ENCODE measurements around the gene DESI2.

DESI2 gene

GRCh38 chr1:244651956-244652622, 837 bp upstream of the DESI2 start:
- Histone ChIP-seq H3K9me2 (replicated peaks; ENCODE audit: insufficient read depth, low read length) (no peaks in the 10 kb centered on the region), H3K36me3 (ENCODE audit: low read length) (peaks cover 19% of the 10 kb centered on the region), H3K27me3 (ENCODE audit: low read length) (no peaks in the 10 kb centered on the region), H2AFZ (ENCODE audit: low read depth, low read length, severe bottlenecking) (peak overlapping the region; percentile 15), H3K79me2 (ENCODE audit: insufficient read depth, low read length) (peaks cover 41% of the 10 kb centered on the region), H3K4me3 (ENCODE audit: insufficient read depth, low read length, poor library complexity, severe bottlenecking) (peak overlapping the region; percentile 48), H3K4me2 (ENCODE audit: low read depth, low read length, poor library complexity, severe bottlenecking) (peak overlapping the region; percentile 62), H3K27ac (ENCODE audit: low read depth, low read length) (peak overlapping the region; percentile 83), H3F3A (ENCODE audit: insufficient read depth) (peaks cover 14% of the 10 kb centered on the region; the same call in 1 of the 2 replicates), H3K9me3 (ENCODE audit: insufficient read depth, low read length) (no peaks in the 10 kb centered on the region), H4K20me1 (ENCODE audit: low read depth, low read length) (peaks cover 13% of the 10 kb centered on the region), H3K9ac (ENCODE audit: low read length) (peak overlapping the region; percentile 100)
- TF ChIP-seq CTCF (IDR thresholded peaks at IDR 0.05; ENCODE audit: insufficient read depth, low read length, poor library complexity, severe bottlenecking): no peak
- TF ChIP-seq EZH2phosphoT487 (conservative IDR thresholded peaks at IDR 0.05; ENCODE audit: low read length): no peak

- H3K9ac ChIP-seq (ENCODE audit: low read length): peak overlapping the region; percentile 100
- H3K9me3 ChIP-seq (ENCODE audit: insufficient read depth, low read length): no peaks in the 10 kb centered on the region
- TF ChIP-seq CTCF (IDR thresholded peaks at IDR 0.05; ENCODE audit: insufficient read depth, low read length, poor library complexity, severe bottlenecking) (no peak), EZH2phosphoT487 (conservative IDR thresholded peaks at IDR 0.05; ENCODE audit: low read length) (no peak)
- no peaks in the 10 kb centered on the region for H3K27me3 ChIP-seq (ENCODE audit: low read length)
- H4K20me1 ChIP-seq (ENCODE audit: low read depth, low read length): peaks cover 16% of the 10 kb centered on the region
- H3K27ac ChIP-seq (ENCODE audit: low read depth, low read length): peak overlapping the region; percentile 83
- H3K36me3 ChIP-seq (ENCODE audit: low read length): peaks cover 30% of the 10 kb centered on the region
- H3K9me2 ChIP-seq (replicated peaks; ENCODE audit: insufficient read depth, low read length): no peaks in the 10 kb centered on the region
- H3K4me3 ChIP-seq (ENCODE audit: insufficient read depth, low read length, poor library complexity, severe bottlenecking): peak overlapping the region; percentile 94
- peaks cover 29% of the 10 kb centered on the region; the same call in 1 of the 2 replicates for H3F3A ChIP-seq (ENCODE audit: insufficient read depth)
- H3K79me2 ChIP-seq (ENCODE audit: insufficient read depth, low read length): peaks cover 56% of the 10 kb centered on the region
- H3K4me2 ChIP-seq (ENCODE audit: low read depth, low read length, poor library complexity, severe bottlenecking): peak overlapping the region; percentile 87
- H2AFZ ChIP-seq (ENCODE audit: low read depth, low read length, severe bottlenecking): no peak overlapping the region
Observed at GRCh38 chr1:244653439-244654107, 647 bp downstream of the DESI2 start.

GRCh38 chr1:244654108-244655038, 1.4 kb downstream of the DESI2 start:
- peak overlapping the region; percentile 100 for H3K9ac ChIP-seq (ENCODE audit: low read length)
- H4K20me1 ChIP-seq (ENCODE audit: low read depth, low read length): peaks cover 16% of the 10 kb centered on the region
- H3K9me3 ChIP-seq (ENCODE audit: insufficient read depth, low read length): no peaks in the 10 kb centered on the region
- H3K27ac ChIP-seq (ENCODE audit: low read depth, low read length): peak overlapping the region; percentile 83
- H3K4me2 ChIP-seq (ENCODE audit: low read depth, low read length, poor library complexity, severe bottlenecking): peak overlapping the region; percentile 87
- no peak overlapping the region for H2AFZ ChIP-seq (ENCODE audit: low read depth, low read length, severe bottlenecking)
- H3K36me3 ChIP-seq (ENCODE audit: low read length): peaks cover 36% of the 10 kb centered on the region
- peaks cover 37% of the 10 kb centered on the region; the same call in 1 of the 2 replicates for H3F3A ChIP-seq (ENCODE audit: insufficient read depth)
- no peak for TF ChIP-seq EZH2phosphoT487 (conservative IDR thresholded peaks at IDR 0.05; ENCODE audit: low read length)
- TF ChIP-seq CTCF (IDR thresholded peaks at IDR 0.05; ENCODE audit: insufficient read depth, low read length, poor library complexity, severe bottlenecking): no peak
- H3K27me3 ChIP-seq (ENCODE audit: low read length): no peaks in the 10 kb centered on the region
- no peaks in the 10 kb centered on the region for H3K9me2 ChIP-seq (replicated peaks; ENCODE audit: insufficient read depth, low read length)
- H3K4me3 ChIP-seq (ENCODE audit: insufficient read depth, low read length, poor library complexity, severe bottlenecking): peak overlapping the region; percentile 94
- H3K79me2 ChIP-seq (ENCODE audit: insufficient read depth, low read length): peaks cover 64% of the 10 kb centered on the region

Measured in SU-DHL-6 (cell line).